BE2C (cell line): ENCODE results near the gene GABPB2.

ENCODE experiments used
- DNase-seq: peaks from one replicate; pipeline ENCODE4 v3.0.0-alpha.2; 2020
- H3K27me3 ChIP-seq: fragments of 250-450 bp; sonication (Bioruptor Pico); 2 replicates; pipeline ENCODE4 v1.5.1; 2020; ENCODE audit warnings: mild to moderate bottlenecking
- H3K36me3 ChIP-seq: fragments of 250-450 bp; sonication (Bioruptor Pico); 2 replicates; pipeline ENCODE4 v1.5.1; 2020; ENCODE audit warnings: mild to moderate bottlenecking
- H3K4me1 ChIP-seq: fragments of 250-450 bp; sonication (Bioruptor Pico); 2 replicates; pipeline ENCODE4 v1.5.1; 2020
- H3K4me3 ChIP-seq: 2 replicates; pipeline ENCODE4 v1.5.1; 2011; ENCODE audit warnings: low read depth, low read length
- H3K9me3 ChIP-seq: fragments of 250-450 bp; sonication (Bioruptor Pico); 2 replicates; pipeline ENCODE4 v1.5.1; 2020
- CTCF ChIP-seq: IDR thresholded peaks from 2 replicates; pipeline ENCODE4 v1.5.1; 2012; ENCODE audit warnings: mild to moderate bottlenecking, low read depth, low read length

GABPB2 gene

GRCh38 chr1:151146072-151146411 is 75.5 kb downstream of the GABPB2 start:
- no peak for TF ChIP-seq CTCF
- Histone ChIP-seq H3K27me3 (no peaks in the 10 kb centered on the region), H3K36me3 (no peaks in the 10 kb centered on the region), H3K4me3 (peak overlapping the region; percentile 74), H3K4me1 (peaks cover 5% of the 10 kb centered on the region), H3K9me3 (no peaks in the 10 kb centered on the region)
- no peak for DNase-seq

DNA sequence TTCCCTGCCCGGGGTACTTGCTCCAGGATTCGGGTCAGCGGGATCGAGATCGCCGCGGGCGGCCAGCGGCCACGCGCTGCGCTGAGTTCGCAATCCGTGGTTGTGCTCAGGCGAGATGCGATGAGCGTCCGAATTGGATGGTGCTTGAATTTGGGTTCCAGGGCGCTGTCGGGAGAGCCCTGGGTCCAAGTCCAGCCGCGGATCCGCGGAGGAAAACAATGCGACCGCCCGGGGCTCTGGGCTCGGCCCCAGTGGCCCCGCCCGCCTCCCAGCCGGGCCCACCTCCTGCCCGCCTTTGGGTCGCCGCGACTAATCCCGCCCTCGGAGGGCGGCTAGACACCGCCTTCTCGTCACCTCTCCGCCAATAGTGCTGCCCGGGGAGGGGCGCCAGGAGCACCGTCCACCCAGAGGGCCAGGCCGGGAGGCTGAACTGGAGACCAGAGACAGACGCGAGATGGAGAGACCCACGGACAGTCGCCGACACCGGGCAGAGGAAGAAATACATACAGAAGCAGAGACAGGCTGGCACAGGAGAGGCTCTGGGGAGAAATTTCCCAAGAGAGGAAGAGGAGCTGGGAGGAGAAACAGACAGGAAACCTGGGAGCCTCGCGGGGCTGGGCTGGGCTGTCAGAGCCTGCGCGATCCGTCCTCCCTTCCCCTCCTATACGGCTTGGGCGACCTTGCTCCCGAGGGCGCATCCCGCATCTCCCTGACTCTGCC is 76.0 kb downstream of the GABPB2 start, which contains the start of gene SEMA6C:
Gene SEMA6C (minus strand): TSS at position 220 of the 720 bp plus-strand sequence. CDS start 4,010 bp downstream, outside the sequence.
- no peak for TF ChIP-seq CTCF
- no peaks in the 10 kb centered on the region for H3K27me3 ChIP-seq
- peak within 1 kb of the TSS; percentile 74 for H3K4me3 ChIP-seq
- no peaks in the 10 kb centered on the region for H3K36me3 ChIP-seq
- DNase-seq, result peak; percentile 97
- peaks cover 5% of the 10 kb centered on the region for H3K4me1 ChIP-seq
- no peaks in the 10 kb centered on the region for H3K9me3 ChIP-seq

DNA sequence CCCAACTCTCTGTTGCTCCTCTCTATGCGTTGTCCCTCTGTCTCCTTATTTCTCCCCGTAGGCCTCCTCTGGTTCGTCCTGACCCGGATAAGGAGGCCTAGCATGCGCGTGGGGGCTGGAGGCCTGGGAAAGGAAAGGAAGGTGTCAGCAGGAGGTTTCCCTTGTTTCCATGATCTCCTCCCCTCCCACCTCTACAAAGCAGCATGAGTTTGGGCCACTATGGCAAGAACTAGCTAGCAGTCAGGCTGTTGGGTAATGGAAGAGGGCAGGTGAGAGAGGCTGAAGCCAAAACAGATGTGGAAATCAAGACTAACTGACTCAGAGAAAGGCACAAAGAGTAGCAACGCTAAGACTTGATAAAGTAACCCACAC is 76.6 kb downstream of the GABPB2 start:
- H3K4me1 ChIP-seq, result peaks cover 5% of the 10 kb centered on the region
- DNase-seq, result no peak
- TF ChIP-seq CTCF, result no peak
- no peaks in the 10 kb centered on the region for H3K9me3 ChIP-seq
- H3K4me3 ChIP-seq, result peak overlapping the region; percentile 74
- no peaks in the 10 kb centered on the region for H3K36me3 ChIP-seq
- no peaks in the 10 kb centered on the region for H3K27me3 ChIP-seq

- Histone ChIP-seq H3K9me3 (no peaks in the 10 kb centered on the region), H3K4me3 (no peak overlapping the region), H3K4me1 (peaks cover 5% of the 10 kb centered on the region), H3K36me3 (no peaks in the 10 kb centered on the region), H3K27me3 (no peaks in the 10 kb centered on the region)
- DNase-seq, result no peak
- TF ChIP-seq CTCF, result no peak
Measured at GRCh38 chr1:151147665-151148064, 77.1 kb downstream of the GABPB2 start.

DNA sequence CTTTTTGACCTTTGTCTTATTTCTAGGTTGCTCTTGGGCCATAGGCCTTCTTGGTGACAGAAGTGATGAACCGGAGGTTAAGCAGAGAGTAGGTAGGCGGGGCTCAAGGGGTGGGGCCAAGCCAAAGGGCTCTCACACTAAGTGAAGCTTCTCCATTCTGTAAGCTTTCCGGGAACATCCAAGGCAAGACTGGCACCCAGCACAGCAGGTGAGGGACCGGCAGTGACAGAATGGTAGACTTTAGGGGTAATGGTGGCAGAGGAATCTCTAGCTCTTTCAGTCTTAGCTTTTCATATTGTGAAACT is 85.9 kb downstream of the GABPB2 start, which contains the start of gene TNFAIP8L2:
Gene TNFAIP8L2 (plus strand): TSS at position 135 of the 305 bp plus-strand sequence. CDS start 2,049 bp downstream, outside the sequence.
- Histone ChIP-seq H3K36me3 (peaks cover 19% of the 10 kb centered on the region), H3K9me3 (no peaks in the 10 kb centered on the region), H3K4me1 (no peaks in the 10 kb centered on the region), H3K27me3 (no peaks in the 10 kb centered on the region), H3K4me3 (no peak within 1 kb of the TSS)
- DNase-seq, result no peak
- no peak for TF ChIP-seq CTCF

DNA sequence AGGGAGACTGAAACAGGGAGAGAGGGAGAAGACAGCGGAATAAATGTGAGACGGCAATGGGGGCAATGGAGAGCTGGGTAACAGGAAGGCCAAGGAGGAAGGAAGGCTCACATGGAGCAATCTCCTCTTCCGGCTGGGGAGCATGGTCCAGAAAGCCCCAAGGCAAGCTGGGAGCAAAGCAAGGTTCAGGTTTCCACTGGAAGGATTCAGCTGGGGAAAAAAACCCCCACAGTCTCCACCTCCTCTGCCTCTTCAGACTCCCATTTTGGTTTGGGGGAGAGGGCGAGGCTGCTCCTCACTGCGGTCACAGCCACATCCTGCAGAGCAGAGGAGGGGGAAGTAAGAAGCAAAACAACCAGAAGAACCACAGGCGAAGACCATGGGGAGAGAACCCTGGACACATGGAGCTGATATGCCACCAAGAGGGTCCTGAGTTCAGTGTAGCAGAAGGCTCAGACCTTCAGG is 86.5 kb downstream of the GABPB2 start:
- Histone ChIP-seq H3K27me3 (no peaks in the 10 kb centered on the region), H3K9me3 (no peaks in the 10 kb centered on the region), H3K4me1 (no peaks in the 10 kb centered on the region), H3K4me3 (no peak overlapping the region), H3K36me3 (peaks cover 22% of the 10 kb centered on the region)
- TF ChIP-seq CTCF, result no peak
- DNase-seq, result no peak
